HG02588 (cell line): ENCODE data around the gene FBL.
"Not testable (repeated sequence)": the region's sequence is repeated elsewhere in the genome, so short reads cannot be mapped to it uniquely, and the experiment has no call there.

Experiments used
- ATAC-seq: cut with Tn5 transposase; IDR thresholded peaks from one replicate; pipeline ENCODE4 v1.9.1; 2021; ENCODE audit warnings: mild to moderate bottlenecking, moderate library complexity; ENCODE audit not compliant: unreplicated experiment

FBL gene

GRCh38 chr19:39877488-39877887 is 31.3 kb upstream of the FBL start:
- ATAC-seq, result not testable (repeated sequence)

- not testable (repeated sequence) for ATAC-seq
Observed at GRCh38 chr19:39876486-39876885, 30.3 kb upstream of the FBL start.

DNA sequence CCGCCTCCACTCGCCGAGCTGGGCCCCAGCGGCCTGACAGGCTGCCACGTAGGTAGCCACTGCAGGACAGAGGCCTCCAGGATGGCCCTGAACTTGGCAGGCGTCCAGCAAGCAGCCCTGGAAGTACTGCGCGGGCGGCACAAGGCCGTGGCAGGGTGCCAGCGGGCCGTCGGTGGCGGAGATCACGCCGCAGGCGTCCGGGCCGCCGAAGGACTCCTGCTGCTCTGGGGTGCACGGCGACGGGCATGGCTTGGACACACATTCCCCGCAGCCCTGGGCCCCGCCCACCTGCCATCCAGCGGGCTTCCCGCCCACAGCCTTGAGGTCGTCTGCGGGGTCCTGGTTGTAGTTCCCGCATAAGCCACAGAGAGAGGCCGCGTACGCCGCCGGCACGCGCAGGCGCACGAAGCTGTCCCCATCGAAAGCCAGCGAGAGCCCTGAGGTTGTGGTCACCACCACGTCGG is 29.3 kb upstream of the FBL start:
- not testable (repeated sequence) for ATAC-seq

DNA sequence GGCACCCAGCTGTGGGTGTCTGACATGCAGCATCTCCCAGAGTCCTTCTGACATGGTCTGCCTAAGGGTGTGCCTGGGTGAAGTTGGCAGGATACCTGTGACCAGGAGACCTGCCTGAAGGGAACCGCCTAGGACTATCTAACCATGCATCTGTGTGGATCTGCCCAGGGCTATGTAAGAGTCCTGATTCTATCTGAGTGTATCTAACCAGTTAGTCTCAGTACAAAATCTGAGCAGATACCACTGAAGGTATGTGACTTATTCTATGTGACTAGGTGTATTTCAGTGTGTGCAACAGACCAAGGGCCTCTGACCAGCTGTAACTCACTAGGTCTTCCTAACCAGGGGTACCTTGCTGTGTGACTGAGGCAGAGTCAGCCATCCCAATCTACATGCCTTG is 28.2 kb upstream of the FBL start:
- ATAC-seq, result no peak

GRCh38 chr19:39873385-39873784 is 27.2 kb upstream of the FBL start:
- ATAC-seq, result no peak

DNA sequence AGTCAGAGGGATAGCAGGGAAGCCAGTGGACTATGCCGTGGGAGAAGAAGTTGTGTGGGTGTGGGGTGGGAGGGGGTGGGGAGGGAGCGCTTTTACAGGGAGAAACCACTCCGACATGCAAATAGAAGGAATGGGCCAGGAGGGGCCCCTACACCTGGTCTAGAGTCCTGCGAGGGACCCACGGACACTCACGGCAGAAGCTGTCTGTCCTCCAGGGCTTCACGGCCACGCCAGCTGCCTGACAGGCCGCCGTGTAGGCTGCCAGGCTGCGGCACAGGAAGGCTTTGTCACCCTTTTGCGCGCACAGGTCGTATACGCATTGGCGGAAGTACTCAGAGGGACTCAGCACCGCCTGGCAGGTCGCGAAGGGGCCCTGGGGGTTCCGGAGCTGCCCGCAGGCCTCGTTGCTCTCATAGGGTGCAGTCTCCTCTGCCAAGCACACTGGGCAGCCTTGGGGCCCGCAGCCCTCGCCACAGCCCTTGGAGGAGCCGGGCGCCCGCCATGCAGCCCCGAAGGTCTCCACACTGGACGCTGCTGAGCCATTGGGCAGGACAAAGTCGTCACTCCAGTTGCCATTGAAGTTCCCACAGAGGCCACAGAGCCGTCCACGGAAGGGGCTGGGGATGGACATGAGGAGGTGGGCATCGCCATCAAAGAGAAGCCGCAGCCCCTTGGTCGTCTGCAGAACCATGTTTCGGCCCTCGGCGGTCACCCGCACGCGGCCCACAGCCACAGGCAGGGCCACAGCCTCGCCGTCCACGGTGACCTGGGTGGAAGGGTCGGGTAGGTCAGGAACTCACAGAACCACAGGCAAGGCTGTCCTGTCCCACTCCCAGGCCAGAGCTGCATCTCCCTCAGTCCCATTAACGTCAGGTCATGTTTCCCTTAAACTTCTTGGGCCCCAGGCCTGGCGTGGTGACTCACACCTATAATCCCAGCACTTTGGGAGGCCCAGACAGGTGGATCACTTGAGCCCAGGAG is 26.0 kb upstream of the FBL start:
- ATAC-seq, result no peak

DNA sequence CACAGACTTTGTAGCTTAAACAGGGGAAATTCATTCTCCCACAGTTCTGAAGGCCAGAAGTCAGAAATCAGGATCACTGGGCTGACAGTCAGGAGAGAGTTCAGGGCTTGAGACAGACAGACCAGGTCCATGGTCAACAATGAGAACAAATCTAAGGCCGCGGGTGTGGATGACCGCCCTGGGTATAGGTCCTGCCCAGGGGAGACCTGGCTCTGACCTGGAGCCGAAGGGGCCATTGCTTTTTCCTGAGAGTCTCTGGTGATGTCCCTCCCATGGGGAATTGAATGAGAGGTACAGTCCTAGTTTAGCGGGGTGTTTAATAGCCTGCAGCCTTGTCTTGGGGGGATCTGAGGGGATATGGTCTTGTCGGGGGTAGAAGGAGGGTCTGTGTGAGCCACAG is 25.2 kb upstream of the FBL start:
- ATAC-seq, result no peak

DNA sequence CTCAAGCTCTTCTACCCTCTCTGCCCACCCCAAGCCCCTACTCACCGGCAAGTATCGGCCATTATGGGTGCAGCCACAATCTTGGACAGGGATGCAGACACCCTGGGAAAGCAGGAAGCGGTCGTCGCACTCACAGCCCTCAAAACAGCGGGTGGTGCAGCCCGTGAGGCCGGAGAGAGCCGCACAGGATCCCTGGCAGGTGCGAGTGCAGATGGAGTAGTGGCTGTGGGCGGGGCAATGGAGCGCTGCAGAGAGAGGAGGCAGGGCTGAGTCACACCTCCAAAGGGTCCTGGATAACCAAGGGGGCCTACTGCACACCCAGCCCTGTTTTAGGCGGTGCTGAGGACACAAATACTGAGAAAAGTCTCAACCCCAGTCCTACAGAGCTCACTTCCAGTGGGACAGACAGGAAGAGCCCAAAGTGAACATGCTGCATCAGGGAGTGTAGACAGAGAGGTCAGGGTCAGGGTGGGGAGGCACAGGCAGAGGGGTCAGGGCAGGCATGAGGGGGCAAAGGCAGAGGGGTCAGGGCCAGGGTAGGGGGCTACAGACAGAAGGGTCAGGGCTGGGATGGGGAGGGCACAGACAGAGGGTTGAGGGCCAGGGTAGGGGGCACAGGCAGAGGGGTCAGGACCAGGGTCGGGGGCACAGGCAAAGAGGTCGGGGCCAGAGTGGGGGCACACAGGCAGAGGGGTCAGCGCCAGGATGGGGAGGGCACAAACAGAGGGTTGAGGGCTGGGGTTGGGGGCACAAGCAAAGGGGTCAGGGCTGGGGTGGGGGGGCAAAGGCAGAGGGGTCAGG is 24.2 kb upstream of the FBL start:
- no peak for ATAC-seq

DNA sequence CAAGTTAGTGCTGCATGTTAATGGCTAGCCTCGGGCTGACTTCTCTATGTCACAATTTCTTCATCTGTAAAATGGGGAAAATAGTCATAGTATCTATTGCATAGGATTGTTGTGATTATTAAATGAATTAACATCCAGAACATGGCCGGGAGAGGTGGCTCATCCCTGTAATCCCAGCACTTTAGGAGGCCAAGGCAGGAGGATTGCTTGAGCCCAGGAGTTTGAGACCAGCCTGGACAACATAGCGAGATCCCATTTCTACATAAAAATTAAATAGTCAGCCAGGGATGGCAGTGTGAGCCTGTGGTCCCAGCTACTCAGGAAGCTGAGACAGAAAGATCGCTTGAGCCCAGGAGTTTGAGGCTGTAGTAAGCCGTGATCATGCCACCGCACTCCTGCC is 21.8 kb upstream of the FBL start:
- ATAC-seq, result no peak

DNA sequence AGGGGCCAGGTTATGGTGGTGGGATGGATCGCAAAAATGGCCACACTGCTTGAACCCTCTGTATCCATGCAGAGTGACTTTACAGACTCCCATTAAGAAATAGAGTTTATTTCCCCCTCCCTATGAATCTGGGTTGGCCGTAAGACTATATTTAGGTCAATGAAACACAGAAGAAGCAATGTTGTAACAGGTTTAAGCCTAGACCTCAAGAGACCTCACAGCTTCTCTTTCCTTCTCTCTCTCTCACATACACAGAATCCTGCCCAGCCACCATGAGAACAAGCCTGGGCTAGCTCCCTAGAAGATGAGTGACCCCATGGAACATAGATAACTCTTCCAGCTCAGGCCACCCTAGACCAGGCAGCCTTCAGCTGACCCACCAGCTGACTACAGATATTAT is 21.0 kb upstream of the FBL start:
- no peak for ATAC-seq

GRCh38 chr19:39865953-39866352 is 19.8 kb upstream of the FBL start:
- no peak for ATAC-seq

GRCh38 chr19:39865186-39865585 is 19.0 kb upstream of the FBL start:
- ATAC-seq, result no peak

DNA sequence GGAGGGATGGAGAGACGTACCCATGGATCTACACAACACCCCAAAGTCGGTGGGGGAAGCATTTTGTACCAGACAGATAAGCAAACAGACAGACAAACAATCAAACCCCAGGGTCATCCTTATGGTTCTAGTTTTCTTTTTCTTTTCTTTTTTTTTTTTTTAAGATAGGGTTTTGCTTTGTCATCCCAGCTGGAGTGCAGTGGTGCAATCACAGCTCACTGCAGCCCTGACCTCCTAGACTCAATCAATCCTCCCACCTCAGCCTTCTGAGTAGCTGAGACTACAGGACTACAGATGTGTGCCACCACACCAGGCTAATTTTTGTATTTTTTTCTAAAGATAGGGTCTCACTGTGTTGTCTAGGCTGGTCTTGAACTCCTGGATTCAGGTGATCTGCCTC is 17.9 kb upstream of the FBL start:
- no peak for ATAC-seq

- no peak for ATAC-seq
Observed at GRCh38 chr19:39858541-39858940, 12.4 kb upstream of the FBL start.

DNA sequence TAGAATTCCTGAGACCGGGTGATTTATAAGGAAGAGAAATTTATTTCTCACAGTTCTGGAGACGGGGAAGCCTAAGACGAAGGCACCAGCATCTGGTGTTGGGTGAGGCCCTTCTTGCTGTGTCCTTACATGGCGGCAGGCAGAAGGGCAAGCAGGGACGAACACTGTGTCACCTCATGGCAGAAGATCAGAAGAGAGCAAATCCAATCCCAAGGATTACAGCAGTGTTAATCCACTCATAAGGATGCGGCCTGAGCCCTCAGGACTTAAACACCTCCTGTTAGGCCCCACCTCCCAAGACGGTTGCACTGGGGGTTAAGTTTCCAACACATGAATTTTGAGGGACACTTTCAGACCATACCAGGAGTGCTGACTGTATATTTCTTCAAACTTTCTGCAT is 6.7 kb upstream of the FBL start:
- ATAC-seq, result no peak

DNA sequence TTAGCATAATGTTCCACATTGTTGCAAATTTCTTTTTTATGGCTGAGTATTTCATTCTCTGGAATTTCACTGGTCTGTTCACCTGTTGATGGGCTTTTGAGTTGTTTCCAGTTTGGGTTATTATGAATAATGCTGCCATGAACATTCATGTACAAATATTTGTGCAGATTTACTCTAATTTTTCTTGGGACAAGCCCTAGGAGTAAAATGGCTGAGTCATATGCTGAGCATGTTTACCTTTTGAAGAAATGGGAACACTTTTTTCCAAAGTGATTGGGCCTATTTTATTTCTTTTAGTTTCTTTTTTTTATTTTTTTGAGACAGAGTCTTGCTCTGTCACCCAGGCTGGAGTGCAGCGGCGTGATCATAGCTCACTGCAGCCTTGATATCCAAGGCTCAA is 4.7 kb upstream of the FBL start:
- ATAC-seq, result no peak

DNA sequence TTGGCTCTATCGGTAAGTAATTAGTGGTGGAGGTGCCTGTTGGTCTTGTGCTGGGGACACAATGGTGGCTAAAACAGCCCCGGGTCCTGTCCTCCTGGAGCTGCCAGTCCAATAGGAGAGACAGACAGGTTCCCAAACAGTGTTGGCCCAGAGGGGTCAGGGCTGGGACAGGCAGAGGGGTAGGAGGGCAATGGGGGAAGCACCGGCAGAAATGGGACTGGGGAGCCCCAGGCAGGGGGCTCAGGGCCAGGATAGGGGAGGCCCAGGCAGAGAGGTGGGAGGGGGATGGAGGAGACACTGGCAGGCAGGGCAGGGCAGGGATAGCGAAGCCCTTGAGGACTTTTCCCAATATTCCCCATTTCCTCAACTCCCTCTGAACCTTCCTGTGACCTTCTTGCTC is 2.2 kb upstream of the FBL start:
- no peak for ATAC-seq

DNA sequence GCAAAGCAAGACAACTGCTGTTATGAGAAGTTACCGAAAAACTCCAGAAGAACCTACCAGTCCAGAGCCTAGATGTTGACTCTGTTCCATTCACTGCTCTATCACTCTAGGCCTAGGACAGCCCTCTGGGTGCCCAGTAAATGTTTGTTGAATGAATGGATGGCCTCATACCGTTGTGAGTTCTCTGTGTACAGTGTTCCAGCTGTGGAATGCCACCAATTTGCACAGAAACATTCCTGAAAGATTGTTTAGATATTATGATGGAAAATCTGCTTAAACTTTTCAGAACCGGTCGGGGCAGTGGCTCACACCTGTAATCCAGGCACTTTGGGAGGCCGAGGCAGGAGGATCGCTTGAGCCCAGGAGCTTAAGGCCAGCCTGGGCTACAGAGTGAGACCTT is 1.3 kb upstream of the FBL start:
- ATAC-seq, result no peak

DNA sequence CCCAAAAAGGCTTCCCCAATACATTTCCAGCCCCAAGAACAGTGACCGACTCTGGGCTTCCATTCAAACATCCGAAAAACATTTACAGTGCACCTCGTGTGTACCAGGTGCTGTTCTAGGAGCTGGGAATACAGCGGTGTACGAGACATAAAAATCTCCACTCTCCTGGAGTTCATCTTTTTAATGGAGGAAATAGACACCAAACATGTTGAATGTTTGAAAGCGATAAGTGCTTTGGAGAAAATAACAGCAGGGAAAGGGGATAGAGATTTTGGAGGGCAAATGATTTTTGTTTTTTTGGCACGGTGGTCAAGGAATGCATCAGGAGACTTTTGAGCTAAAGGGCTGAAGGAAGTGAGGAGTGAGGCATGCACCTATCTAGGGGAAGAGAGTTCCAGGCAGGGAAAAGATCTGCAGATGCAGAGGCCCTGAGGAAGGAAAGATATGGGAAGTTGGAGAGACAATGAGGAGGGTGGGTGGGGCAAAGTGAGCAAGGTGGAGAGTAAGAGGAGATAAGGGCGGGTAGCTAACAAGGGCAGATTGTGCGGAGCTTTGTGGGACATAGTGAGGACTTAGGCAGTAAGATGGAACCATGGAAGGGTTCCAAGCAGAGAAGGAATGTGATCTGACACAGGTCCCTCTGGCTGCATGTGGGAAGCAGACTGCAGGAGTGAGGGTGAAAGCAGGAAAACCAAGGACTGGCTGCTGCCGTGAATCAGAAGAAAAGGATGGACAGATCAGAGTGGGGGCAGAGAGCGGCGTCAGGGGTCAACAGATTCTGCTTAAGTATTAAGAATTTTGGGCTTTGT is 703 bp upstream of the FBL start:
- no peak for ATAC-seq

DNA sequence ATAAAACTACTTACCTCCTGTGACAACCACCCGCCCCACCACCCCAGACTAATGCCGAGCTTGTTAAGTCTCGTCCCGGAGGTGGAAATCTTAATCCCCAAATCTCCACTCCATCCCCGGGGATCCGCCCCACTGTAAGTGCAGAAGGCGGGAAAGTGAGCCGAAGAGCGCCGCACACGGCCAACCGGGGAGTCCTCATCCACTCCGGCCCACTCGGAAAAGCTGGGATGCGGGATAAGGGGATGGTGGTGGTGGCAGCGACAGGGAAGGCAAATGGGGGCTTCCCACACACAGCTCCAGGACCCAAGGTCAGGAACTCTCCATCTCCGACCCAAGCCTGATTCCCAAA is 621 bp downstream of the FBL start:
- ATAC-seq, result no peak

GRCh38 chr19:39845172-39845571 is 1.0 kb downstream of the FBL start:
- ATAC-seq, result no peak
